ENCODE data around the gene PODXL.

GRCh38 chr7:131489881-131490280, 66.5 kb downstream of the PODXL start:
- no peak for TF ChIP-seq POLR2AphosphoS5 (IDR thresholded peaks at IDR 0.05; ENCODE audit: low read depth, low read length)
- no peak for TF ChIP-seq POLR2A (IDR thresholded peaks at IDR 0.05; ENCODE audit: low read depth, low read length)
- no peak for TF ChIP-seq TAF1 (IDR thresholded peaks at IDR 0.05; ENCODE audit: low read depth, low read length)
- TF ChIP-seq PAX5 (IDR thresholded peaks at IDR 0.05; ENCODE audit: insufficient read depth, low read length, severe bottlenecking) = no peak
- no peak for TF ChIP-seq SPI1 (IDR thresholded peaks at IDR 0.05; ENCODE audit: low read depth, low read length)
- no peak for TF ChIP-seq POU2F2 (IDR thresholded peaks at IDR 0.05; ENCODE audit: low read depth, low read length)
